ENCODE results near the gene KLHDC2. TPM values are rescaled to one million over a fixed set of nuclear protein-coding genes. Genes with fewer than 3 reads are reported as not detected.

KLHDC2 gene
- total RNA-seq, 2 experiments from 2014 or later = 53.7 to 68.0 TPM

DNA sequence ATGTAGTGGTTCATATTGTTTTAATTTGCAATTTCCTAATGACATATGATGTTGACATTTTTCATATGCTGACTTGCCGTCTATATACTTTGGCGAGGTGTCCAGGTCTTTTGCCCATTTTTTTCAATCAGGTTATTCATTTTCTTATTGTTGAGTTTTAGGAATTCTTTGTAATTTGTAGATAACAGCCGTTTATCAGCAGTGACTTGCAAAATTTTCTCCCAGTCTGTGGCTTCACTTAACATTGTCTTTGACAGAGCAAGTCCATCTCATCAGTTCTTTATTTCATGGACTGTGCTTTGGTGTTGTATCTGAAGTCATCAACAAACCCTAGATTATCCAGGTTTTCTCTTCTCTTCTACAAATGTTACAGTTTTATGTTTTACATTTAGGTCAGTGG is 12.6 kb upstream of the KLHDC2 start:
- TF ChIP-seq EZH2phosphoT487 (IDR thresholded peaks at IDR 0.05; ENCODE audit: borderline replicate concordance, low read depth, low read length) = no peak
- TF ChIP-seq, protein P1, sequence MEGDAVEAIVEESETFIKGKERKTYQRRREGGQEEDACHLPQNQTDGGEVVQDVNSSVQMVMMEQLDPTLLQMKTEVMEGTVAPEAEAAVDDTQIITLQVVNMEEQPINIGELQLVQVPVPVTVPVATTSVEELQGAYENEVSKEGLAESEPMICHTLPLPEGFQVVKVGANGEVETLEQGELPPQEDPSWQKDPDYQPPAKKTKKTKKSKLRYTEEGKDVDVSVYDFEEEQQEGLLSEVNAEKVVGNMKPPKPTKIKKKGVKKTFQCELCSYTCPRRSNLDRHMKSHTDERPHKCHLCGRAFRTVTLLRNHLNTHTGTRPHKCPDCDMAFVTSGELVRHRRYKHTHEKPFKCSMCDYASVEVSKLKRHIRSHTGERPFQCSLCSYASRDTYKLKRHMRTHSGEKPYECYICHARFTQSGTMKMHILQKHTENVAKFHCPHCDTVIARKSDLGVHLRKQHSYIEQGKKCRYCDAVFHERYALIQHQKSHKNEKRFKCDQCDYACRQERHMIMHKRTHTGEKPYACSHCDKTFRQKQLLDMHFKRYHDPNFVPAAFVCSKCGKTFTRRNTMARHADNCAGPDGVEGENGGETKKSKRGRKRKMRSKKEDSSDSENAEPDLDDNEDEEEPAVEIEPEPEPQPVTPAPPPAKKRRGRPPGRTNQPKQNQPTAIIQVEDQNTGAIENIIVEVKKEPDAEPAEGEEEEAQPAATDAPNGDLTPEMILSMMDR (conservative IDR thresholded peaks at IDR 0.05; ENCODE audit: low read length) = no peak
- Histone ChIP-seq H3K4me2 (ENCODE audit: low read length) (no peak overlapping the region), H3K4me1 (ENCODE audit: insufficient read depth, low read length, poor library complexity, severe bottlenecking) (no peaks in the 10 kb centered on the region), H3K9me2 (ENCODE audit: insufficient read depth, low read length) (no peaks in the 10 kb centered on the region), H3K9me3 (ENCODE audit: low read length) (no peaks in the 10 kb centered on the region), H3K36me3 (ENCODE audit: insufficient read depth, low read length) (no peaks in the 10 kb centered on the region), H3K4me3 (ENCODE audit: low read depth, low read length, poor library complexity, severe bottlenecking) (no peak overlapping the region), H2AFZ (ENCODE audit: low read length) (no peak overlapping the region), H4K20me1 (ENCODE audit: insufficient read depth, low read length) (no peaks in the 10 kb centered on the region), H3K79me2 (ENCODE audit: insufficient read depth, low read depth, low read length) (no peaks in the 10 kb centered on the region), H3K27ac (ENCODE audit: low read depth, low read length, poor library complexity, severe bottlenecking) (no peak overlapping the region)
- ChIA-PET POLR2A (no interaction called here), CTCF (ENCODE audit: unreplicated experiment) (no interaction called here)
- no TSS peak for BruUV-seq (replicated peaks)
- intact Hi-C loops (cut with micrococcal nuclease; ENCODE audit: unreplicated experiment) = no loop called here
- DNase-seq (ENCODE audit: low spot score) = no peak

DNA sequence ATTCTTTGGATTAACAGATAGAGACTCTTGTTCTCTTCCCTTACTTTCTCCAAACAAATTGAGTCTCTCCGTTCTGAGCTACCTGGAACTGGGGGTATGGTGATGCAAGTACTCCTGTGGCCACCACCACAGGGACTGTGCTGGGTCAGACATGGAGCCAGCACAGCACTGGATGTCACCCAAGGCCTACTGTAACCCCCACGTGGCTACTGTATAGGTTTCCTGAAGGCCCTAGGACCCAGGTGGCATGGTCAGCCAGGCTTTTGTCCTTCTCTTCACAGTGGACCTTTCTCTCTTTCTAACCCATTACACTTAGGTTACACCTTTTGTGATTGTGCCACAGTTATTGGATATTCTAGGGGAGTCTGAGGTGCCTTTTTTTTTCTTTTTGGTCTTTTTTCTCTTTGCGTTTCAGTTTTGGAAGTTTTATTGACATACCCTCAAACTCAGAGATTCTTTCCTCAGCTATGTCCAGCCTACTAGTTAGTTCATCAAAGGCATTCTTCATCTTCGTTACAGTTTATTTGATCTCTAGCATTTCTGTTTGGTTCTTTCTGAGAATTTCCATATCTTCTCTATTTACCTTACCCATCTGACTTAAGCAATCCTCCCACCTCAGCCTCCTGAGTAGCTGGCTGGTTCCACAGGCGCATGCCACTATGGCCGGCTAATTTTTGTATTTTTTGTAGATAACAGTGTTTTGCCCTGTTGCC is 6.0 kb upstream of the KLHDC2 start:
- Histone ChIP-seq H3K79me2 (ENCODE audit: insufficient read depth, low read depth, low read length) (no peaks in the 10 kb centered on the region), H3K36me3 (ENCODE audit: insufficient read depth, low read length) (no peaks in the 10 kb centered on the region), H3K9me2 (ENCODE audit: insufficient read depth, low read length) (no peaks in the 10 kb centered on the region), H3K9me3 (ENCODE audit: low read length) (no peaks in the 10 kb centered on the region), H2AFZ (ENCODE audit: low read length) (no peak overlapping the region), H4K20me1 (ENCODE audit: insufficient read depth, low read length) (no peaks in the 10 kb centered on the region), H3K4me2 (ENCODE audit: low read length) (no peak overlapping the region), H3K27ac (ENCODE audit: low read depth, low read length, poor library complexity, severe bottlenecking) (no peak overlapping the region), H3K4me1 (ENCODE audit: insufficient read depth, low read length, poor library complexity, severe bottlenecking) (peaks cover 9% of the 10 kb centered on the region), H3K4me3 (ENCODE audit: low read depth, low read length, poor library complexity, severe bottlenecking) (no peak overlapping the region)
- ChIA-PET CTCF (ENCODE audit: unreplicated experiment) (no interaction called here), POLR2A (interaction anchor here (0.6 kb wide), 1 partner anchor 177 kb away, joined by 3 read pairs; no protein-coding TSS in a partner anchor)
- no TSS peak for BruUV-seq (replicated peaks)
- no peak for DNase-seq (ENCODE audit: low spot score)
- TF ChIP-seq, protein P1 (conservative IDR thresholded peaks at IDR 0.05; ENCODE audit: low read length) = no peak
- TF ChIP-seq EZH2phosphoT487 (IDR thresholded peaks at IDR 0.05; ENCODE audit: borderline replicate concordance, low read depth, low read length) = no peak
- intact Hi-C loops (cut with micrococcal nuclease; ENCODE audit: unreplicated experiment) = loop anchor here (10.0 kb wide), 1 partner anchor 297 kb away; no protein-coding TSS in a partner anchor

DNA sequence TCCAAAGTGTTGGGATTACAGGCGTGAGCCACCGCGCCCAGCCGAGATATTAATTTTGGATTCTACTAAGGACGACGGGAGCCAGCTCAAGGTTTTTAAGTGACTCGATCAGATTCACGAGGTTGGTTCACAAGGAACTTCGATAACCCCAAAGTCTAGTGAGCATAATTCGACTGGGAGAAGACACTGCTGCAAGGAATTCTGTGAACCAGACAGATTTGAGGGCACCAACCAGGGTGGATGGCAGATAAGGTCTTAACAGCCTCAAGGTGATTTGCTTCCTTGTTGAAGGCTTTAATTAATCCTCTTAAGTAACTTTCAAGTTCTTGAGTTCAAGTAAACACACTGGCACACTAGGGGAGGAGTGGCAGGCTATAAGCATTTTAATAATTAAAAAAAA is 1.1 kb upstream of the KLHDC2 start:
- peak overlapping the region; percentile 73 for H3K4me3 ChIP-seq (ENCODE audit: low read depth, low read length, poor library complexity, severe bottlenecking)

More for the DNA sequence above, 1.1 kb upstream of the KLHDC2 start:
- Histone ChIP-seq H3K4me1 (ENCODE audit: insufficient read depth, low read length, poor library complexity, severe bottlenecking) (peaks cover 35% of the 10 kb centered on the region), H3K9me3 (ENCODE audit: low read length) (no peaks in the 10 kb centered on the region), H2AFZ (ENCODE audit: low read length) (peak overlapping the region; percentile 83), H3K9me2 (ENCODE audit: insufficient read depth, low read length) (no peaks in the 10 kb centered on the region), H3K79me2 (ENCODE audit: insufficient read depth, low read depth, low read length) (peaks cover 22% of the 10 kb centered on the region), H3K27ac (ENCODE audit: low read depth, low read length, poor library complexity, severe bottlenecking) (peak overlapping the region; percentile 78), H4K20me1 (ENCODE audit: insufficient read depth, low read length) (peaks cover 7% of the 10 kb centered on the region; the same call in 1 of the 2 replicates), H3K36me3 (ENCODE audit: insufficient read depth, low read length) (peaks cover 4% of the 10 kb centered on the region; the same call in 1 of the 2 replicates), H3K4me2 (ENCODE audit: low read length) (peak overlapping the region; percentile 94)
- ChIA-PET POLR2A (interaction anchor here (0.6 to 2.0 kb wide), 11 partner anchors 17 to 364 kb away, joined by 3 to 7 read pairs (median 3); partner anchors contain the start of genes MGAT2 and RPL36AL), CTCF (ENCODE audit: unreplicated experiment) (interaction anchor here (0.6 kb wide), 4 partner anchors 24 to 890 kb away, joined by 3 to 9 read pairs (median 4); no protein-coding TSS in a partner anchor)
- TF ChIP-seq EZH2phosphoT487 (IDR thresholded peaks at IDR 0.05; ENCODE audit: borderline replicate concordance, low read depth, low read length) = no peak
- TF ChIP-seq, protein P1 (conservative IDR thresholded peaks at IDR 0.05; ENCODE audit: low read length) = no peak
- BruUV-seq (replicated peaks) = no TSS peak
- intact Hi-C loops (cut with micrococcal nuclease; ENCODE audit: unreplicated experiment) = loop anchor here (5.0 to 10.0 kb wide), 3 partner anchors 170 to 350 kb away; partner anchors contain the start of genes LRR1 and VCPKMT
- DNase-seq (ENCODE audit: low spot score) = peak; percentile 21

Measured in OCI-LY7 (cell line).